OCI-LY7 (cell line): Measurements from ENCODE around the gene SPCS2.

Experiments used
- CTCF ChIP-seq: fragments of 200-600 bp; sonication (generic); conservative IDR thresholded peaks from 2 replicates; pipeline ENCODE4 v1.5.1; 2014; ENCODE audit warnings: mild to moderate bottlenecking, antibody characterized with exemption, low read length, moderate library complexity, mixed read lengths
- EZH2phosphoT487 ChIP-seq: fragments of 200-600 bp; sonication (generic); IDR thresholded peaks from 2 replicates; pipeline ENCODE4 v1.6.1; 2018; ENCODE audit warnings: low read depth, borderline replicate concordance, mild to moderate bottlenecking, mixed run types, antibody characterized with exemption, low read length, moderate library complexity, mixed read lengths

GRCh38 chr11:75023446-75024067 is 74.5 kb downstream of the SPCS2 start:
- TF ChIP-seq CTCF: no peak
- TF ChIP-seq EZH2phosphoT487: no peak
